Tongue (tissue), 2 donors: Measurements from ENCODE around the gene TPMT. TPM values are rescaled to one million over a fixed set of nuclear protein-coding genes. Genes with fewer than 3 reads are reported as not detected.

Source experiments
- DNase-seq: peaks from one replicate; pipeline ENCODE4 v3.0.0-alpha.2; 2015
- total RNA-seq: library from RNA; depleted of rRNA; stranded (reverse); fragments of >200 nt; gene quantifications from one replicate; pipeline ENCODE4 v1.2.3, GENCODE V29; 2014

The TPMT gene
- total RNA-seq, 1 donor from 2014 or later, result 4.2 TPM

- peak; percentile 24 for DNase-seq
Measured at GRCh38 chr6:18110162-18110561, 44.7 kb downstream of the TPMT start.

GRCh38 chr6:18107061-18107460 is 47.8 kb downstream of the TPMT start:
- no peak for DNase-seq

GRCh38 chr6:18102783-18103509 is 51.9 kb downstream of the TPMT start:
- peak; percentile 24 for DNase-seq

- DNase-seq, result no peak
Measured at GRCh38 chr6:18101873-18102272, 53.0 kb downstream of the TPMT start.

- no peak for DNase-seq
Measured at GRCh38 chr6:18101271-18101670, 53.6 kb downstream of the TPMT start.

- no peak for DNase-seq
Measured at GRCh38 chr6:18100296-18100695, 54.6 kb downstream of the TPMT start.

- DNase-seq, result no peak
Measured at GRCh38 chr6:18099511-18099910, 55.4 kb downstream of the TPMT start.

GRCh38 chr6:18096423-18096822 is 58.5 kb downstream of the TPMT start:
- no peak for DNase-seq

GRCh38 chr6:18091382-18091781 is 63.5 kb downstream of the TPMT start:
- DNase-seq, result no peak

- no peak for DNase-seq
Measured at GRCh38 chr6:18090349-18090786, 64.5 kb downstream of the TPMT start.

GRCh38 chr6:18088419-18089296 is 66.2 kb downstream of the TPMT start:
- DNase-seq, result no peak

GRCh38 chr6:18087396-18088165 is 67.3 kb downstream of the TPMT start:
- no peak for DNase-seq

GRCh38 chr6:18081025-18081668 is 73.7 kb downstream of the TPMT start:
- no peak for DNase-seq

GRCh38 chr6:18080544-18080943 is 74.3 kb downstream of the TPMT start:
- no peak for DNase-seq

- DNase-seq, result no peak
Measured at GRCh38 chr6:18078866-18079265, 76.0 kb downstream of the TPMT start.

Other genes with a start within 250 kb of the TPMT start
- 61.4 TPM for gene KIF13A, start 167.4 kb downstream of the TPMT start, total RNA-seq
- gene NHLRC1, start 32.4 kb downstream of the TPMT start, total RNA-seq, result 3.2 TPM
- gene KDM1B, start 345 bp upstream of the TPMT start, total RNA-seq, result 46.8 TPM
- gene DEK, start 109.5 kb upstream of the TPMT start, total RNA-seq, result 145 TPM
- 41.2 TPM for gene RNF144B, start 232.3 kb upstream of the TPMT start, total RNA-seq